ENCODE results near the gene C19orf38.

- TF ChIP-seq CTCF (IDR thresholded peaks at IDR 0.05; ENCODE audit: insufficient read depth, low read length) (no peak), POLR2AphosphoS5 (IDR thresholded peaks at IDR 0.05; ENCODE audit: low read depth) (no peak), REST (IDR thresholded peaks at IDR 0.05; ENCODE audit: insufficient replicate concordance, low read depth) (no peak)
Measured at GRCh38 chr19:10895920-10896319, 47.7 kb downstream of the C19orf38 start.

Data from HL-60 (cell line).